B cell (primary cell): ENCODE data around the gene DNALI1.

Source experiments
- CTCF ChIP-seq: fragments of 200-600 bp; IDR thresholded peaks from one replicate; pipeline ENCODE4 v1.8.0; 2022; ENCODE audit warnings: antibody characterized with exemption, mild to moderate bottlenecking
- EZH2 ChIP-seq: IDR thresholded peaks from 2 replicates; pipeline ENCODE4 v1.6.1; 2012; ENCODE audit warnings: borderline replicate concordance, low read depth, mild to moderate bottlenecking, moderate library complexity, low read length; ENCODE audit not compliant: insufficient read depth, poor library complexity, severe bottlenecking

GRCh38 chr1:37537378-37537777 lies 19.4 kb upstream of the DNALI1 start:
- no peak for TF ChIP-seq CTCF
- TF ChIP-seq EZH2, result no peak
